ENCODE measurements around the gene SRSF3.

DNA sequence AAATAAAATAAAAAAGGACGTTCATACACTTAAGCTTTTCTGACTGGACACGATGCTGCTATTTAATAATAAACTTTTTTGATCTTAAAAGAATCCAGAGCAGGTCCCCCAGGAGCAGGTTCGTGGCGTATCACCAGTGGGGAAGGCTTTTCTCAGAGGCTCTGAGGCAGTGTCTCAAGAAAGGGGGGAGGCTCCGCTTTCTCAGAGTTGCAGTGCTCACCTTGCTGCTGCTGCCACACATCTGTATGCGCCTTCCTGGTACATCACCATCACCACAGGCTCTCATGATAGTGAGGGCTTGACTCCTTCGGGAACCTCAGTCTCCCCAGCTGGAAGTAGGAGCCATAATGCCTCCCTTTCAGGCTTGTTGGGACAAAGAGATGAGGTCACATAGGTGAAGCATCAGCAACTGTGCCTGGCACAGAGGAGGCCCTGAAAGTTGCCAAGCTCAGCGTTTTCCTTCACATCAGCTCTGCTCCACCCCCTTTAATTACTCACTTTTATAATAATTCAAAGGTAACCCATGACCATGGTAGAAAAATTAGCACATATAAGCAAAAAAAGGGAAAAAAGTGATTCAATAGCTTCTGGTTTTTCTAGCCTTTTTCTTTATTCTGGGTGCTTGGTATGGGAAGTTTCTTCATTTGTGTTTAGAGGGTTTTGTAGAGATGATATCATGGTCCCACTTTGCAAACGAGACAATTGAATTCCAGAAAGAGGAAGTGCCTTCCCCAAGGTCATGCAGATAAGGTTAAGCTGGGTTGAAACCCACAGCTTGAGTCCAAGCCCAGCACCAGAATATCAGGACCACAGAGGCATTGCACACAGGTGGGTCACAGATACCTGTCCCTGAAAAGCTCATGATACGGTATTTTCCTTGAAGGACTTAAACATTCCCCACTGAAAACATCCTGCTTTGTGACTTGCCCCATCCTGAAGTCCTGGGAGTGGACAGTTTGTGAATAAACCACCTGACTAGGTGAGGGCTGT lies 24.5 kb downstream of the SRSF3 start:
- TF ChIP-seq, protein P1, sequence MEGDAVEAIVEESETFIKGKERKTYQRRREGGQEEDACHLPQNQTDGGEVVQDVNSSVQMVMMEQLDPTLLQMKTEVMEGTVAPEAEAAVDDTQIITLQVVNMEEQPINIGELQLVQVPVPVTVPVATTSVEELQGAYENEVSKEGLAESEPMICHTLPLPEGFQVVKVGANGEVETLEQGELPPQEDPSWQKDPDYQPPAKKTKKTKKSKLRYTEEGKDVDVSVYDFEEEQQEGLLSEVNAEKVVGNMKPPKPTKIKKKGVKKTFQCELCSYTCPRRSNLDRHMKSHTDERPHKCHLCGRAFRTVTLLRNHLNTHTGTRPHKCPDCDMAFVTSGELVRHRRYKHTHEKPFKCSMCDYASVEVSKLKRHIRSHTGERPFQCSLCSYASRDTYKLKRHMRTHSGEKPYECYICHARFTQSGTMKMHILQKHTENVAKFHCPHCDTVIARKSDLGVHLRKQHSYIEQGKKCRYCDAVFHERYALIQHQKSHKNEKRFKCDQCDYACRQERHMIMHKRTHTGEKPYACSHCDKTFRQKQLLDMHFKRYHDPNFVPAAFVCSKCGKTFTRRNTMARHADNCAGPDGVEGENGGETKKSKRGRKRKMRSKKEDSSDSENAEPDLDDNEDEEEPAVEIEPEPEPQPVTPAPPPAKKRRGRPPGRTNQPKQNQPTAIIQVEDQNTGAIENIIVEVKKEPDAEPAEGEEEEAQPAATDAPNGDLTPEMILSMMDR (IDR thresholded peaks at IDR 0.05): no peak
- TF ChIP-seq, protein P2, sequence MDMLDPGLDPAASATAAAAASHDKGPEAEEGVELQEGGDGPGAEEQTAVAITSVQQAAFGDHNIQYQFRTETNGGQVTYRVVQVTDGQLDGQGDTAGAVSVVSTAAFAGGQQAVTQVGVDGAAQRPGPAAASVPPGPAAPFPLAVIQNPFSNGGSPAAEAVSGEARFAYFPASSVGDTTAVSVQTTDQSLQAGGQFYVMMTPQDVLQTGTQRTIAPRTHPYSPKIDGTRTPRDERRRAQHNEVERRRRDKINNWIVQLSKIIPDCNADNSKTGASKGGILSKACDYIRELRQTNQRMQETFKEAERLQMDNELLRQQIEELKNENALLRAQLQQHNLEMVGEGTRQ (IDR thresholded peaks at IDR 0.05): no peak
- TF ChIP-seq EP300 (IDR thresholded peaks at IDR 0.05): no peak
- TF ChIP-seq CHD4 (IDR thresholded peaks at IDR 0.05; ENCODE audit: borderline replicate concordance): no peak
- TF ChIP-seq, protein P3, sequence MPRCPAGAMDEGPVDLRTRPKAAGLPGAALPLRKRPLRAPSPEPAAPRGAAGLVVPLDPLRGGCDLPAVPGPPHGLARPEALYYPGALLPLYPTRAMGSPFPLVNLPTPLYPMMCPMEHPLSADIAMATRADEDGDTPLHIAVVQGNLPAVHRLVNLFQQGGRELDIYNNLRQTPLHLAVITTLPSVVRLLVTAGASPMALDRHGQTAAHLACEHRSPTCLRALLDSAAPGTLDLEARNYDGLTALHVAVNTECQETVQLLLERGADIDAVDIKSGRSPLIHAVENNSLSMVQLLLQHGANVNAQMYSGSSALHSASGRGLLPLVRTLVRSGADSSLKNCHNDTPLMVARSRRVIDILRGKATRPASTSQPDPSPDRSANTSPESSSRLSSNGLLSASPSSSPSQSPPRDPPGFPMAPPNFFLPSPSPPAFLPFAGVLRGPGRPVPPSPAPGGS (IDR thresholded peaks at IDR 0.05): no peak
- no peak for TF ChIP-seq RCOR1 (IDR thresholded peaks at IDR 0.05; ENCODE audit: low read depth, low read length)
- TF ChIP-seq RAD21 (conservative IDR thresholded peaks at IDR 0.05 in 1 of 2, IDR thresholded peaks at IDR 0.05 in 1 of 2): no peak
- TF ChIP-seq SMC3 (IDR thresholded peaks at IDR 0.05): no peak
- no peak for TF ChIP-seq POLR2AphosphoS2 (conservative IDR thresholded peaks at IDR 0.05; ENCODE audit: low read length)
- TF ChIP-seq JUN (IDR thresholded peaks at IDR 0.05): no peak
- TF ChIP-seq CHD2 (IDR thresholded peaks at IDR 0.05; ENCODE audit: low read length, partially characterized antibody): no peak

Data from A549 (cell line).